Prostate gland (tissue), 2 donors: ENCODE results near the gene HMMR.
A peak's percentile ranks its signal among the peaks of the same experiment; 100 is the strongest.

ENCODE experiments used
- CTCF ChIP-seq, 4 experiments: fragments of 200-600 bp in 2 of 4; fragments of 450-650 bp in 2 of 4; sonication (generic) in 2 of 4; IDR thresholded peaks; 1 replicate in 3 of 4; 2 replicates in 1 of 4; pipeline ENCODE4 v1.5.1; 2016 to 2019; ENCODE audit warnings: antibody characterized with exemption in 4 of 4, mild to moderate bottlenecking in 2 of 4, moderate library complexity in 2 of 4
- POLR2AphosphoS5 ChIP-seq: sonication (generic); formaldehyde crosslinking; IDR thresholded peaks from one replicate; pipeline ENCODE4 v1.6.1; 2017; ENCODE audit warnings: antibody characterized with exemption

GRCh38 chr5:163505368-163506094 lies 45.1 kb downstream of the HMMR start, which contains the start of gene MAT2B:
- peak; percentile 91 for TF ChIP-seq POLR2AphosphoS5
- peak; percentile 40 to 60 (median 45) for TF ChIP-seq CTCF (IDR thresholded peaks at IDR 0.05)
